Bronchial epithelial cell (primary cell): ENCODE results near the gene SLC2A14. TPM values are rescaled to one million over a fixed set of nuclear protein-coding genes. Genes with fewer than 3 reads are reported as not detected.
"Not testable (repeated sequence)": the region's sequence is repeated elsewhere in the genome, so short reads cannot be mapped to it uniquely, and the experiment has no call there.

Experiments
- DNase-seq: peaks from one replicate; pipeline ENCODE4 v3.0.0-alpha.2; 2010; ENCODE audit warnings: low read depth
- FAIRE-seq: peaks from 2 replicates; lab custom pipeline; 2011; peaks lifted over from hg19 to GRCh38; lab: Jason Lieb, UNC
- H3K27me3 ChIP-seq: 2 replicates; pipeline ENCODE4 v1.5.1; 2011; ENCODE audit warnings: low read length; ENCODE audit not compliant: control insufficient read depth, insufficient read depth
- H3K36me3 ChIP-seq: 2 replicates; pipeline ENCODE4 v1.5.1; 2011; ENCODE audit warnings: low read length; ENCODE audit not compliant: control insufficient read depth, insufficient read depth
- H3K4me3 ChIP-seq: 2 replicates; pipeline ENCODE4 v1.5.1; 2011; ENCODE audit warnings: mild to moderate bottlenecking, low read depth, low read length, control low read depth
- CTCF ChIP-seq: IDR thresholded peaks from 2 replicates; pipeline ENCODE4 v1.5.1; 2011; ENCODE audit warnings: mild to moderate bottlenecking, moderate library complexity, low read length, control low read depth, inconsistent platforms; ENCODE audit not compliant: insufficient read depth, severe bottlenecking
- total RNA-seq: library from RNA; depleted of rRNA; stranded (reverse); fragments of >200 nt; gene quantifications from 2 replicates; pipeline ENCODE4 v1.2.1, GENCODE V29; 2014

The SLC2A14 gene
- total RNA-seq, 1 donor from 2014 or later = not detected

DNA sequence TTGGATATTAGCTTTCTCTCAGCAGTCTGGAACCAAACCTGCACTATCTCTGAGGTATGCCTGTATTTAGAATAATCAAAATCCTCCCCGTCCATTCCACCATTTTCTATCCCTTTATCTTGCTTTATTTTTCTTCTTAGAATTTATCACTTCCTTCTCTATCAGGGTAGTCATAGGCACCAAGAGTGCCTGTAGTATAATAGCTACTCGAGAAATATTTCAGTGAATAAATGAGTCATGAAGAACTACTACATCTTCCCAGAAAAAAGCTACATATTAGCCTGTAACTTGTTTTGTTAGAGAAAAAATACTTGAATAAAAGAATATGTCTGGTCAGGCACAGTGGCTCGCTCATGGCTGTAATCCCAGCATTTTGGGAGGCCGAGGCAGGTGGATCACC lies 4.3 kb downstream of the SLC2A14 start:
- no peak for TF ChIP-seq CTCF
- FAIRE-seq (no peak), DNase-seq (no peak)
- Histone ChIP-seq H3K36me3 (no peaks in the 10 kb centered on the region), H3K27me3 (no peaks in the 10 kb centered on the region), H3K4me3 (no peak overlapping the region)

DNA sequence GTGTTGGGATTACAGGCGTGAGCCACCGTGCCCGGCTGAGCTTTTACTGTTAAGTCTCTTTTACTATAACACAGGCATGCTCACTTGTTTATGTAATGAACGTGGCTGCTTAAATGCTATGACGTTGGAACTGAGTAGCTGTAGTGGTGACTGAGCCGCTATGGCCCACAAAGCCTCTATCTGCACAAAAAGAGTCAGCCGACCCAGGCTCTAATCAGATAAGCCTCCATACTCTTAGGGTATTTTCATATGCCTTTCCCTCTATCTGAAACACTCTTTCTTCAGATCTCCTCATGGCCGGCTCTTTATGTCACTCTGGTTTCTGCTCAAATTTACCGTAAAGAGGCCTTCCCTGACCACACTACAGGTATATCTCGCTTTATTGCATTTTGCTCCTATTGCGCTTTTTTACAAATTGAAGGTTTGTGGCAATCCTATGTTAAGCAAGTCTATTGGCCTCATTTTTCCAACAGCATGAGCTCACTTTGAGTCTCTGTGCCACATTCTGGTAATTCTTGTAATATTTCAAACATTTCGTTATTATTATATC lies 8.0 kb downstream of the SLC2A14 start:
- no peak for FAIRE-seq
- TF ChIP-seq CTCF = no peak

DNA sequence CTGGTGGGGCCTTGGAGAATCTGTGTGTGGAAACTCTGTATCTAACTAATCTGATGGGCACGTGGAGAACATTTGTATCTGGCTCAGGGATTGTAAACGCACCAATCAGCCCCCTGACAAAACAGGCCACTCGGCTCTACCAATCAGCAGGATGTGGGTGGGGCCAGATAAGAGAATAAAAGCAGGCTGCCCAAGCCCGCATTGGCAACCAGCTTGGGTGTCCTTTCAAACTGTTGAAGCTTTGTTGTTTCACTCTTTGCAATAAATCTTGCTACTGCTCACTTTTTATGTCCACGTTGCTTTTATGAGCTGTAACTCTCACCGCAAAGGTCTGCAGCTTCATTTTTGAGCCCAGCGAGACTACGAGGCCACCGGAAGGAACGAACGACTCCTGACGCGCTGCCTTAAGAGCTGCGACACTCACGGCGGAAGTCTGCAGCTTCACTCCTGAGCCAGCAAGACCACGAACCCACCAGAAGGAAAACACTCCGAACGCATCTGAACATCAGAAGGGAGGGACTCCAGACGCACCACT lies 9.8 kb downstream of the SLC2A14 start:
- H3K27me3 ChIP-seq, H3K36me3 ChIP-seq, H3K4me3 ChIP-seq, DNase-seq, FAIRE-seq: not testable (repeated sequence)

More for the DNA sequence above, 8.0 kb downstream of the SLC2A14 start:
- Histone ChIP-seq H3K36me3 (no peaks in the 10 kb centered on the region), H3K27me3 (no peaks in the 10 kb centered on the region), H3K4me3 (no peak overlapping the region)
- no peak for DNase-seq

DNA sequence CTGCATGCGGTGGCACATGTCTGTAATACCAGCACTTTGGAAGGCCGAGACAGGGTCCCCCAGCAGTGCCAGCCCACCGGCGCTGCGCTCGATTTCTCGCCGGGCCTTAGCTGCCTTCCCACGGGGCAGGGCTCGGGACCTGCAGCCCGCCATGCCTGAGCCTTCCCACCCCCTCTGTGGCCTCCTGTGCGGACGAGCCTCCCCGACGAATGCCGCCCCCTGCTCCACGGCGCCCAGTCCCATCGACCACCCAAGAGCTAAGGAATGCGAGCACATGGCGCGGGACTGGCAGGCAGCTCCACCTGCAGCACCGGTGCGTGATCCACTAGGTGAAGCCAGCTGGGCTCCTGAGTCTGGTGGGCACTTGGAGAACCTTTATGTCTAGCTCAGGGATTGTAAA lies 10.4 kb downstream of the SLC2A14 start:
- not testable (repeated sequence) for FAIRE-seq, H3K36me3 ChIP-seq, H3K27me3 ChIP-seq, H3K4me3 ChIP-seq, DNase-seq

DNA sequence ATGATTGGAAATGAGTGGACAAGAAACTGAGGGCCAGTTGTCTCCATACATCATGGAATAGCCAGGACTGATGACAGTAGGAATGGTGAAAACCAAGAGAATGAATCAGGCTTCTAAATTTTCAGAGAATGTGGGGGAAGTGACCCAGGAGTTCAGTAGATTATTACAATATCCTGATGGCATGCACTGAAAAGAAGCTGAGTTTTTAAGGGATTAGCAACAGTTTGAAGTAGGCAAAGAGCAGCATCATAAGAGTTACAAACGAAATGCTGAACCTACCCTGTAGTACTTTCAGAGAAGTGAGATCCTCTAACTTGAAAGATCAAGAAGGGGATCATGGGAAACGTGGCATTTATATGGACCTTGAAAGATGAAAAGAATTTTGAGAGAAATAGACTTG lies 13.2 kb downstream of the SLC2A14 start:
- no peak for TF ChIP-seq CTCF
- no peaks in the 10 kb centered on the region for H3K27me3 ChIP-seq
- H3K36me3 ChIP-seq = no peaks in the 10 kb centered on the region
- no peak overlapping the region for H3K4me3 ChIP-seq
- DNase-seq = no peak
- no peak for FAIRE-seq

DNA sequence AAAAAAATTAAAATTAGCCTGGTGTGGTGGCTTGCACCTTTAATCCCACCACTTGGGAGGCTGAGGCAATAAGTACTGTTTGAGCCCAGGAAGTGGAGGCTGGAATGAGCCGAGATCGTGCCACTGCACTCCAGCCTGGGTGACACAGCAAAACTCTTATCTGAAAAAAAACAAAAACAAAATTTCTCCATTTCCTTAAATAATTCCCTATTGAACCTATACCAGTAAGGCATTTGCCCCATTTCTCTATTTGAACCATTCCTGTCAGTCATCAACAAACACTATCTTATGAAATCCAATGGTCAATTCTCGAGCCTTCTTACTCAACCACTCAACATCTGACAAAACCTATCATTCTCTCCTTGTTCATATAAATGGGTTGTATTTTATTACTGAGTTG lies 14.7 kb downstream of the SLC2A14 start:
- no peak for FAIRE-seq
- no peak overlapping the region for H3K4me3 ChIP-seq
- no peak for TF ChIP-seq CTCF

DNA sequence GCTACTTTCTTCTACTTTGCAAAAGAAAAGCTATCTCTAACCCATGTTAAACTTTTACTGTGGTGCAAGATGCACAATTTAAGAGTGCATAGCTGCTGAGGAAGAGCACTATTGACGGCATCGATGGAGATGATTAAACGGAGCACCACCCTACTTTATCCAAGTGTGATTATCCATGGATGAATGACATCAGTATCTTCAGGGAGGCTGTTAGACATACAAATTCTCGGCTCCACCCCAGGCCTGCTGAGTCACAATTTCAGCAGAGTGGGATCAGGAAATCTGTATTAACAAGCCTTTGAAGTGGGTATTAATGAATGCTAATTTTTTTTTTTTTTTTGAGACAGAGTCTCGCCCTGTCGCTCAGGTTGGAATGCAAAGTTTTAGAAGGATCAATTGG lies 16.2 kb downstream of the SLC2A14 start:
- DNase-seq (peak; percentile 12), FAIRE-seq (no peak)
- TF ChIP-seq CTCF = no peak
- no peaks in the 10 kb centered on the region for H3K36me3 ChIP-seq
- H3K4me3 ChIP-seq = no peak overlapping the region
- no peaks in the 10 kb centered on the region for H3K27me3 ChIP-seq

More for the DNA sequence above, 14.7 kb downstream of the SLC2A14 start:
- Histone ChIP-seq H3K36me3 (no peaks in the 10 kb centered on the region), H3K27me3 (no peaks in the 10 kb centered on the region)
- DNase-seq = no peak
